ENCODE measurements around the gene VTI1A. TPM values are rescaled to one million over a fixed set of nuclear protein-coding genes. Genes with fewer than 3 reads are reported as not detected.

Gene VTI1A
- total and polyA plus RNA-seq, 9 of the 15 experiments (the other 6 are each of a cell fraction or from before 2014, with no cell fraction given): 9.3 to 21.4 (median 16.0) TPM

GRCh38 chr10:112790921-112791320, 343.9 kb downstream of the VTI1A start (continued):
- TF ChIP-seq ZBTB40 (IDR thresholded peaks at IDR 0.05) (no peak), ZBTB40 (CRISPR knock-in tag; IDR thresholded peaks at IDR 0.05) (no peak), SMAD3 (CRISPR knock-in tag; conservative IDR thresholded peaks at IDR 0.05) (no peak), SP1 (CRISPR knock-in tag; IDR thresholded peaks at IDR 0.05) (no peak), PHB2 (IDR thresholded peaks at IDR 0.05; ENCODE audit: low read depth) (no peak), WHSC1 (IDR thresholded peaks at IDR 0.05; ENCODE audit: low read length) (no peak)

Data from K562 (cell line).